IMR-90 (cell line): Measurements from ENCODE around the gene CXCL17. TPM values are rescaled to one million over a fixed set of nuclear protein-coding genes. Genes with fewer than 3 reads are reported as not detected.

Experiments used
- ATAC-seq: fragments of 200-7000 bp; cut with Tn5 transposase; 2 replicates; pipeline ENCODE4 v1.9.1; 2020; ENCODE audit warnings: low read depth, mild to moderate bottlenecking, moderate library complexity
- BruUV-seq: library from RNA; stranded (reverse); fragments of 400-500 nt; replicated peaks from 2 replicates; lab custom pipeline; 2021; lab: Mats Ljungman, UMichigan
- CTCF ChIA-PET: fragments of 300-600 bp; formaldehyde crosslinking; extraction: SDS; loops from one replicate; lab custom pipeline; 2021; ENCODE audit warnings: antibody characterized with exemption; lab: Yijun Ruan, JAX
- POLR2A ChIA-PET: fragments of 300-600 bp; sonication (Branson Sonifier 250); formaldehyde crosslinking; loops from one replicate; lab custom pipeline; 2022; ENCODE audit warnings: antibody characterized with exemption; ENCODE audit not compliant: unreplicated experiment; lab: Charles Lee
- DNase-seq: peaks from one replicate; pipeline ENCODE4 v3.0.0; 2013
- H2AFZ ChIP-seq: replicated peaks from 2 replicates; pipeline ENCODE3; 2013; ENCODE audit warnings: low read length, mild to moderate bottlenecking; ENCODE audit not compliant: poor library complexity
- H2AK5ac ChIP-seq: 2 replicates; pipeline ENCODE4 v1.6.1; 2013; ENCODE audit warnings: low read depth, low read length, inconsistent platforms
- H2AK9ac ChIP-seq: replicated peaks from 2 replicates; pipeline ENCODE3; 2013; ENCODE audit warnings: mild to moderate bottlenecking, low read depth, low read length, moderate library complexity; ENCODE audit not compliant: poor library complexity
- H2BK120ac ChIP-seq: 2 replicates; pipeline ENCODE4 v1.6.1; 2013; ENCODE audit warnings: low read depth, low read length, inconsistent platforms
- H2BK15ac ChIP-seq: 3 replicates; pipeline ENCODE4 v1.6.1; 2013; ENCODE audit warnings: low read depth, low read length, inconsistent platforms
- H2BK20ac ChIP-seq: 2 replicates; pipeline ENCODE4 v1.6.1; 2013; ENCODE audit warnings: low read depth, mild to moderate bottlenecking, inconsistent platforms, low read length, moderate library complexity
- H2BK5ac ChIP-seq: 2 replicates; pipeline ENCODE4 v1.6.1; 2013; ENCODE audit warnings: mild to moderate bottlenecking, low read depth, low read length, inconsistent platforms; ENCODE audit not compliant: poor library complexity, severe bottlenecking
- H3K14ac ChIP-seq: replicated peaks from 2 replicates; pipeline ENCODE4 v1.6.1; 2013; ENCODE audit warnings: low read depth, low read length, inconsistent platforms
- H3K18ac ChIP-seq: 2 replicates; pipeline ENCODE4 v1.6.1; 2013; ENCODE audit warnings: low read depth, low read length, control low read depth
- H3K23ac ChIP-seq: 2 replicates; pipeline ENCODE4 v1.6.1; 2013; ENCODE audit warnings: low read depth, low read length, inconsistent platforms
- H3K27ac ChIP-seq: 2 replicates; pipeline ENCODE4 v1.5.1; 2013; ENCODE audit warnings: mild to moderate bottlenecking, control low read depth, low read length; ENCODE audit not compliant: insufficient read depth
- H3K27me3 ChIP-seq: 2 replicates; pipeline ENCODE4 v1.6.1; 2013; ENCODE audit warnings: low read length; ENCODE audit not compliant: control insufficient read depth, insufficient read depth
- H3K36me3 ChIP-seq: 2 replicates; pipeline ENCODE4 v1.6.1; 2013; ENCODE audit warnings: low read length, mixed read lengths; ENCODE audit not compliant: control insufficient read depth, insufficient read depth
- H3K4ac ChIP-seq: 2 replicates; pipeline ENCODE4 v1.6.1; 2013; ENCODE audit warnings: low read depth, low read length, inconsistent platforms
- H3K4me1 ChIP-seq: 2 replicates; pipeline ENCODE4 v1.6.1; 2013; ENCODE audit warnings: low read length, mixed read lengths; ENCODE audit not compliant: control insufficient read depth, insufficient read depth
- H3K4me2 ChIP-seq: 2 replicates; pipeline ENCODE4 v1.6.1; 2013; ENCODE audit warnings: low read depth, mild to moderate bottlenecking, control low read depth, low read length, moderate library complexity
- H3K4me3 ChIP-seq: 2 replicates; pipeline ENCODE4 v1.5.1; 2013; ENCODE audit warnings: low read depth, mild to moderate bottlenecking, control low read depth, low read length, moderate library complexity; ENCODE audit not compliant: insufficient read depth
- H3K56ac ChIP-seq: 2 replicates; pipeline ENCODE4 v1.6.1; 2013; ENCODE audit warnings: low read length, inconsistent platforms; ENCODE audit not compliant: insufficient read depth; ENCODE audit errors: extremely low read depth
- H3K79me1 ChIP-seq, 2 experiments: 2 replicates each; pipeline ENCODE4 v1.6.1; 2013; ENCODE audit warnings: low read length in 2 of 2, inconsistent platforms in 1 of 2, low read depth in 1 of 2
- H3K9ac ChIP-seq: 2 replicates; pipeline ENCODE4 v1.6.1; 2013; ENCODE audit warnings: low read depth, low read length, control low read depth
- H3K9me1 ChIP-seq: 2 replicates; pipeline ENCODE4 v1.6.1; 2013; ENCODE audit warnings: low read length, inconsistent platforms; ENCODE audit not compliant: insufficient read depth
- H3K9me3 ChIP-seq: 2 replicates; pipeline ENCODE4 v1.6.1; 2013; ENCODE audit warnings: low read length; ENCODE audit not compliant: control insufficient read depth, insufficient read depth
- H4K20me1 ChIP-seq: 2 replicates; pipeline ENCODE4 v1.6.1; 2013; ENCODE audit warnings: low read length, inconsistent platforms; ENCODE audit not compliant: insufficient read depth
- H4K5ac ChIP-seq: 2 replicates; pipeline ENCODE4 v1.6.1; 2013; ENCODE audit warnings: mild to moderate bottlenecking, low read depth, low read length, control low read depth
- H4K8ac ChIP-seq, 2 experiments: 2 replicates each; pipeline ENCODE4 v1.6.1; 2013; ENCODE audit warnings: low read depth in 2 of 2, low read length in 2 of 2, control low read depth in 1 of 2, inconsistent platforms in 1 of 2
- H4K91ac ChIP-seq: 2 replicates; pipeline ENCODE4 v1.6.1; 2013; ENCODE audit warnings: low read depth, low read length, inconsistent platforms; ENCODE audit not compliant: insufficient read depth
- CEBPB ChIP-seq: IDR thresholded peaks from 2 replicates; pipeline ENCODE4 v1.6.1; 2012; ENCODE audit warnings: low read depth, low read length, improper control_type of control experiment
- ELK1 ChIP-seq: fragments of 150-350 bp; IDR thresholded peaks from 2 replicates; pipeline ENCODE4 v1.6.1; 2016; ENCODE audit warnings: low read depth, mild to moderate bottlenecking, low read length, moderate library complexity, borderline replicate concordance
- MAFK ChIP-seq: IDR thresholded peaks from 2 replicates; pipeline ENCODE4 v1.6.1; 2012; ENCODE audit warnings: low read depth, low read length, improper control_type of control experiment
- MAZ ChIP-seq: IDR thresholded peaks from 2 replicates; pipeline ENCODE4 v1.6.1; 2012; ENCODE audit warnings: low read depth, mild to moderate bottlenecking, low read length, improper control_type of control experiment, moderate library complexity, borderline replicate concordance
- MXI1 ChIP-seq: IDR thresholded peaks from 2 replicates; pipeline ENCODE4 v1.6.1; 2012; ENCODE audit warnings: low read depth, mild to moderate bottlenecking, low read length, moderate library complexity, borderline replicate concordance
- RAD21 ChIP-seq: IDR thresholded peaks from 2 replicates; pipeline ENCODE4 v1.6.1; 2012; ENCODE audit warnings: low read length, improper control_type of control experiment
- RCOR1 ChIP-seq: IDR thresholded peaks from 2 replicates; pipeline ENCODE4 v1.6.1; 2012; ENCODE audit warnings: mild to moderate bottlenecking, low read length, improper control_type of control experiment; ENCODE audit not compliant: insufficient replicate concordance
- RFX5 ChIP-seq: IDR thresholded peaks from 2 replicates; pipeline ENCODE4 v1.8.0; 2012; ENCODE audit warnings: low read depth, mild to moderate bottlenecking, low read length, moderate library complexity
- USF2 ChIP-seq: fragments of 150-350 bp; IDR thresholded peaks from 2 replicates; pipeline ENCODE4 v1.6.1; 2017; ENCODE audit warnings: mild to moderate bottlenecking, antibody characterized with exemption, low read length, low read depth
- WGBS, 2 experiments: methylation state at CpG; one replicate each; pipeline versions ENCODE4 v1.1.5 to v1.1.7; 2013; ENCODE audit warnings: missing lambda C conversion rate in 2 of 2; ENCODE audit not compliant: insufficient read length in 1 of 2; ENCODE audit errors: extremely low coverage in 2 of 2; 5-methylcytosine and 5-hydroxymethylcytosine counted together
- dilution Hi-C: fragments of 300-500 bp; cut with HindIII; formaldehyde crosslinking; loops from one replicate; pipeline ENCODE4 v1.14.3; 2018; ENCODE audit warnings: low sequenced_read_pairs; ENCODE audit not compliant: unreplicated experiment
- in situ Hi-C: fragments of 300-500 bp; cut with MboI; formaldehyde crosslinking; loops from 3 replicates; pipeline ENCODE4 v1.14.3; 2019; ENCODE audit warnings: low sequenced_read_pairs, inconsistent platforms, mixed read lengths
- intact Hi-C: fragments of 100-400 bp; cut with micrococcal nuclease; formaldehyde crosslinking; loops from 2 replicates; pipeline ENCODE4 v1.10.0; 2022
- polyA plus RNA-seq, 3 experiments: library from polyadenylated mRNA; depleted of rRNA; stranded (reverse); fragments of >200 nt; gene quantifications; 2 replicates each; pipeline ENCODE4 v1.2.3, GENCODE V29; 2012; ENCODE audit warnings: low replicate concordance in 1 of 3
- total RNA-seq: library from RNA; depleted of rRNA; stranded (reverse); fragments of >200 nt; gene quantifications from 2 replicates; pipeline ENCODE4 v1.2.3, GENCODE V29; 2012
- TF ChIP-seq, protein P1 (sequence below): conservative IDR thresholded peaks from 2 replicates; pipeline ENCODE4 v1.5.1; 2012; ENCODE audit warnings: mild to moderate bottlenecking, low read depth, low read length, improper control_type of control experiment

The CXCL17 gene
- total and polyA plus RNA-seq, 2 of the 4 experiments (the other 2 are of a cell fraction): not detected

DNA sequence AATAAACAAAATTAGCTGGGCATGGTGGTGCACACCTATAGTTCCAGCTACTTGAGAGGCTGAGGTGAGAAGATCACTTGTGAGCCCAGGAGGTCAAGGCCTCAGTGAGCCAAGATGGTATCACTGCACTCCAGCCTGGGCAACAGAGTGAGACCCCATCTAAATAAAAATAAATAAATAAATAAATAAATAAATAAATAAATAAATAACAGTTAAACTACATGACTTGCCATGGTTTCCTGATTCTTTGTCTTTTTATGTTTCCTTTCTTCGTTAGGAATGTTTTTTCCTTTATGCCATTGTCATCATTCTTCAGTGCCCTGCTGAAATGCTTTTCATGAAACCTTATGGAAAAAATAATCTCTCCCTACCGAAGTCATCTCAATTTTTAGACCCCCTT, 35.2 kb upstream of the CXCL17 start:
- no peak overlapping the region for H4K5ac ChIP-seq
- no peak overlapping the region for H3K4me3 ChIP-seq
- WGBS, 2 experiments: no CpG with 5 or more reads among the region's 2 CpGs
- H2BK5ac ChIP-seq: no peak overlapping the region
- H3K27ac ChIP-seq: no peak overlapping the region
- POLR2A ChIA-PET: no interaction called here
- no peaks in the 10 kb centered on the region; the same call in 1 of the 2 replicates for H3K9me1 ChIP-seq
- H2AFZ ChIP-seq: no peak overlapping the region
- H3K56ac ChIP-seq: no peak overlapping the region
- H3K27me3 ChIP-seq: peaks cover 8% of the 10 kb centered on the region
- H3K18ac ChIP-seq: no peak overlapping the region
- no peak overlapping the region for H4K91ac ChIP-seq
- no peak overlapping the region for H3K14ac ChIP-seq
- no peak overlapping the region for H2AK5ac ChIP-seq
- in situ Hi-C loops: no loop called here
- TF ChIP-seq MAFK (no peak), ELK1 (no peak), USF2 (no peak), MXI1 (no peak), RAD21 (no peak), MAZ (no peak), RFX5 (no peak), RCOR1 (no peak), CEBPB (no peak)
- TF ChIP-seq, protein P1, sequence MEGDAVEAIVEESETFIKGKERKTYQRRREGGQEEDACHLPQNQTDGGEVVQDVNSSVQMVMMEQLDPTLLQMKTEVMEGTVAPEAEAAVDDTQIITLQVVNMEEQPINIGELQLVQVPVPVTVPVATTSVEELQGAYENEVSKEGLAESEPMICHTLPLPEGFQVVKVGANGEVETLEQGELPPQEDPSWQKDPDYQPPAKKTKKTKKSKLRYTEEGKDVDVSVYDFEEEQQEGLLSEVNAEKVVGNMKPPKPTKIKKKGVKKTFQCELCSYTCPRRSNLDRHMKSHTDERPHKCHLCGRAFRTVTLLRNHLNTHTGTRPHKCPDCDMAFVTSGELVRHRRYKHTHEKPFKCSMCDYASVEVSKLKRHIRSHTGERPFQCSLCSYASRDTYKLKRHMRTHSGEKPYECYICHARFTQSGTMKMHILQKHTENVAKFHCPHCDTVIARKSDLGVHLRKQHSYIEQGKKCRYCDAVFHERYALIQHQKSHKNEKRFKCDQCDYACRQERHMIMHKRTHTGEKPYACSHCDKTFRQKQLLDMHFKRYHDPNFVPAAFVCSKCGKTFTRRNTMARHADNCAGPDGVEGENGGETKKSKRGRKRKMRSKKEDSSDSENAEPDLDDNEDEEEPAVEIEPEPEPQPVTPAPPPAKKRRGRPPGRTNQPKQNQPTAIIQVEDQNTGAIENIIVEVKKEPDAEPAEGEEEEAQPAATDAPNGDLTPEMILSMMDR: no peak
- no peak overlapping the region for H3K4me2 ChIP-seq
- H4K20me1 ChIP-seq: no peaks in the 10 kb centered on the region
- dilution Hi-C loops: no loop called here
- CTCF ChIA-PET: no interaction called here
- no TSS peak for BruUV-seq
- ATAC-seq (no peak), DNase-seq (no peak)
- H3K36me3 ChIP-seq: no peaks in the 10 kb centered on the region
- no peak overlapping the region for H2BK15ac ChIP-seq
- H3K9ac ChIP-seq: no peak overlapping the region
- no peak overlapping the region for H4K8ac ChIP-seq
- H3K23ac ChIP-seq: no peak overlapping the region
- H3K4ac ChIP-seq: no peak overlapping the region
- H3K4me1 ChIP-seq: no peaks in the 10 kb centered on the region
- no peaks in the 10 kb centered on the region for H3K9me3 ChIP-seq
- H2BK120ac ChIP-seq: no peak overlapping the region
- intact Hi-C loops: no loop called here
- H2BK20ac ChIP-seq: no peak overlapping the region
- H3K79me1 ChIP-seq: no peaks in the 10 kb centered on the region
- no peak overlapping the region for H2AK9ac ChIP-seq
